GM18519 (cell line): ENCODE measurements around the gene TUBB2B.
"Not testable (repeated sequence)": the region's sequence is repeated elsewhere in the genome, so short reads cannot be mapped to it uniquely, and the experiment has no call there.

Source experiments
- ATAC-seq: cut with Tn5 transposase; IDR thresholded peaks from one replicate; pipeline ENCODE4 v1.9.1; 2021; ENCODE audit warnings: mild to moderate bottlenecking, moderate library complexity; ENCODE audit not compliant: unreplicated experiment, low FRiP score

Gene TUBB2B

GRCh38 chr6:3193102-3193849, 34.2 kb downstream of the TUBB2B start:
- ATAC-seq: no peak

GRCh38 chr6:3190779-3191178, 36.7 kb downstream of the TUBB2B start:
- ATAC-seq: no peak

- no peak for ATAC-seq
Measured at GRCh38 chr6:3190056-3190455, 37.4 kb downstream of the TUBB2B start.

- not testable (repeated sequence) for ATAC-seq
Measured at GRCh38 chr6:3189192-3189591, 38.3 kb downstream of the TUBB2B start.

- no peak for ATAC-seq
Measured at GRCh38 chr6:3188262-3188661, 39.2 kb downstream of the TUBB2B start.

- no peak for ATAC-seq
Measured at GRCh38 chr6:3186974-3187382, 40.5 kb downstream of the TUBB2B start.

GRCh38 chr6:3183066-3183465, 44.4 kb downstream of the TUBB2B start:
- no peak for ATAC-seq

GRCh38 chr6:3181105-3181504, 46.3 kb downstream of the TUBB2B start:
- ATAC-seq: no peak

- ATAC-seq: not testable (repeated sequence)
Measured at GRCh38 chr6:3179945-3180344, 47.5 kb downstream of the TUBB2B start.

GRCh38 chr6:3178666-3179065, 48.8 kb downstream of the TUBB2B start:
- ATAC-seq: not testable (repeated sequence)

- no peak for ATAC-seq
Measured at GRCh38 chr6:3176562-3177355, 50.7 kb downstream of the TUBB2B start.

GRCh38 chr6:3175715-3176402, 51.6 kb downstream of the TUBB2B start:
- no peak for ATAC-seq
